ENCODE data around the gene CLCN4. TPM values are rescaled to one million over a fixed set of nuclear protein-coding genes. Genes with fewer than 3 reads are reported as not detected.
A peak's percentile ranks its signal among the peaks of the same experiment; 100 is the strongest.

The CLCN4 gene
- total RNA-seq, result 7.4 TPM

GRCh38 chrX:10156199-10157031 lies at the start of gene CLCN4:
TSS of gene CLCN4 (plus strand) at chrX:10156975. CDS start at chrX:10185033, 28,058 bp downstream.
- DNase-seq, result peak; percentile 63

GRCh38 chrX:10107483-10107882 lies 49.3 kb upstream of the CLCN4 start:
- DNase-seq, result no peak

GRCh38 chrX:10108288-10108687 lies 48.5 kb upstream of the CLCN4 start:
- no peak for DNase-seq

- DNase-seq, result no peak
Measured at GRCh38 chrX:10109695-10110094, 47.1 kb upstream of the CLCN4 start.

- no peak for DNase-seq
Measured at GRCh38 chrX:10110316-10110935, 46.3 kb upstream of the CLCN4 start.

- peak; percentile 28 for DNase-seq
Measured at GRCh38 chrX:10110984-10111363, 45.8 kb upstream of the CLCN4 start.

- DNase-seq, result peak; percentile 19
Measured at GRCh38 chrX:10111364-10112148, 45.2 kb upstream of the CLCN4 start.

- DNase-seq, result no peak
Measured at GRCh38 chrX:10112510-10112909, 44.3 kb upstream of the CLCN4 start.

- DNase-seq, result no peak
Measured at GRCh38 chrX:10115082-10115481, 41.7 kb upstream of the CLCN4 start.

GRCh38 chrX:10117301-10117700 lies 39.5 kb upstream of the CLCN4 start:
- DNase-seq, result no peak

GRCh38 chrX:10117864-10118377 lies 38.9 kb upstream of the CLCN4 start:
- no peak for DNase-seq

GRCh38 chrX:10118530-10118929 lies 38.2 kb upstream of the CLCN4 start:
- no peak for DNase-seq

- peak; percentile 94 for DNase-seq
Measured at GRCh38 chrX:10119399-10119990, 37.3 kb upstream of the CLCN4 start.

- no peak for DNase-seq
Measured at GRCh38 chrX:10120331-10120730, 36.4 kb upstream of the CLCN4 start.

- DNase-seq, result no peak
Measured at GRCh38 chrX:10120828-10121227, 35.9 kb upstream of the CLCN4 start.

GRCh38 chrX:10121787-10122186 lies 35.0 kb upstream of the CLCN4 start:
- DNase-seq, result no peak

- DNase-seq, result no peak
Measured at GRCh38 chrX:10124506-10125247, 32.1 kb upstream of the CLCN4 start.

GRCh38 chrX:10125248-10125615 lies 31.5 kb upstream of the CLCN4 start:
- DNase-seq, result no peak

- no peak for DNase-seq
Measured at GRCh38 chrX:10126044-10126443, 30.7 kb upstream of the CLCN4 start.

GRCh38 chrX:10126834-10127233 lies 29.9 kb upstream of the CLCN4 start:
- DNase-seq, result no peak

GRCh38 chrX:10128386-10128785 lies 28.4 kb upstream of the CLCN4 start:
- no peak for DNase-seq

- DNase-seq, result no peak
Measured at GRCh38 chrX:10129229-10129628, 27.5 kb upstream of the CLCN4 start.
